ENCODE measurements around the gene DNAH3.

GRCh38 chr16:21185659-21186325 lies 35.1 kb upstream of the DNAH3 start:
- no peak for TF ChIP-seq ZFP90 (CRISPR knock-in tag; IDR thresholded peaks at IDR 0.05; ENCODE audit: borderline replicate concordance)
- TF ChIP-seq, protein P1, sequence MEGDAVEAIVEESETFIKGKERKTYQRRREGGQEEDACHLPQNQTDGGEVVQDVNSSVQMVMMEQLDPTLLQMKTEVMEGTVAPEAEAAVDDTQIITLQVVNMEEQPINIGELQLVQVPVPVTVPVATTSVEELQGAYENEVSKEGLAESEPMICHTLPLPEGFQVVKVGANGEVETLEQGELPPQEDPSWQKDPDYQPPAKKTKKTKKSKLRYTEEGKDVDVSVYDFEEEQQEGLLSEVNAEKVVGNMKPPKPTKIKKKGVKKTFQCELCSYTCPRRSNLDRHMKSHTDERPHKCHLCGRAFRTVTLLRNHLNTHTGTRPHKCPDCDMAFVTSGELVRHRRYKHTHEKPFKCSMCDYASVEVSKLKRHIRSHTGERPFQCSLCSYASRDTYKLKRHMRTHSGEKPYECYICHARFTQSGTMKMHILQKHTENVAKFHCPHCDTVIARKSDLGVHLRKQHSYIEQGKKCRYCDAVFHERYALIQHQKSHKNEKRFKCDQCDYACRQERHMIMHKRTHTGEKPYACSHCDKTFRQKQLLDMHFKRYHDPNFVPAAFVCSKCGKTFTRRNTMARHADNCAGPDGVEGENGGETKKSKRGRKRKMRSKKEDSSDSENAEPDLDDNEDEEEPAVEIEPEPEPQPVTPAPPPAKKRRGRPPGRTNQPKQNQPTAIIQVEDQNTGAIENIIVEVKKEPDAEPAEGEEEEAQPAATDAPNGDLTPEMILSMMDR (CRISPR knock-in tag; IDR thresholded peaks at IDR 0.05): no peak
- no peak for TF ChIP-seq NBN (conservative IDR thresholded peaks at IDR 0.05)
- no peak for TF ChIP-seq HDAC2 (CRISPR knock-in tag; IDR thresholded peaks at IDR 0.05)

Data from HepG2 (cell line).